Central memory CD4-positive, alpha-beta T cell (primary cell): ENCODE results near the gene PCDH15.

Experiments used
- DNase-seq: peaks from one replicate; pipeline ENCODE4 v3.0.0; 2022
- total RNA-seq, 3 experiments: gene quantifications; one replicate each; lab custom pipeline; 2026; lab: John Stamatoyannopoulos, UW

PCDH15 gene
- 0 reads per million in 3 experiments for total RNA-seq

- no peak for DNase-seq
These were observed at the start of gene PCDH15 for GRCh38 chr10:54800741-54801421. TSS of gene PCDH15 (minus strand) at chr10:54801231. CDS start at chr10:54664262, 136,969 bp downstream.

DNA sequence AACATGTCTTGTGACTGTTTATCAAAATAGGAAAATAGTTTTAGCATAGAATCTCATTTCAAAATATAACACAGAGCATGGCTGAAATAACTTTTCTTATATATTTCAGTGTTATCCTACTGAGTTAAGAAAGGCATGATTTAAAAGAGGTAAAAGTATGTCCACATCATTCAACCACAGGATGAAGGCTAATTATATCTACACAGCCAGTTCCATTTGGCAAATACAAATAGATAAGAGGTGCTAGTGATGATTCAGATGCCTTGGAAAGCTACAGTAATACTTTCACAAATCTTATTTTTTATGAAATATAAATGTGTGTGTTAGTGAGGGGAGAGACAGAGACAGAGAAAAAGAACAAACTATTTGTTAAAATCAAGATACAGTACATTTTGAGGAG lies 42.9 kb upstream of the PCDH15 start:
- no peak for DNase-seq

DNA sequence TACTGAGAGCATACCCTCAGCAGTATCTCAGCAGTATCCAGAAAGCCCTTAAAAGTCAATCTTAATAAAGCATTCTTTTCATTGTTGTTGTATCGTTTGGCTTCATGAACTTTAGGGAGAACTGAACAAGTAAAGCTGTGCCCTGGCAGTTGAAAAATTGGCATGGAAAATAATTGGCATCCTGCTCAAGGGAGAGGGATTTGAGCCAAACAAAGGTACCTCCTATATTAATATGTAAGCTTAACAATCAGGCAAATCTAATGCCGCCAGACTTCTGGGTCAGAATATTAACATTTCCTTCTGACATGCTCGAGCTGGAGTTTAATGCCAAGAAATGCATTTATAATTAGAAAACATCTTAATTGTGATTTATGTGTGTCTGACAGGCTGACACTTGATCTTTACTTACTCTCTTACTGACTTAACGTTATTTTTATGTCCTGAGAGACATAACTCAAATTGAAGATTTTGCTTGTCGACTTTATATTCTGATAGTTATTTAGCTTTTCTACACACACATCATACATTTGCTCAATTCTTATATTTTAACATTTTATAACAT lies 42.1 kb upstream of the PCDH15 start:
- no peak for DNase-seq

DNA sequence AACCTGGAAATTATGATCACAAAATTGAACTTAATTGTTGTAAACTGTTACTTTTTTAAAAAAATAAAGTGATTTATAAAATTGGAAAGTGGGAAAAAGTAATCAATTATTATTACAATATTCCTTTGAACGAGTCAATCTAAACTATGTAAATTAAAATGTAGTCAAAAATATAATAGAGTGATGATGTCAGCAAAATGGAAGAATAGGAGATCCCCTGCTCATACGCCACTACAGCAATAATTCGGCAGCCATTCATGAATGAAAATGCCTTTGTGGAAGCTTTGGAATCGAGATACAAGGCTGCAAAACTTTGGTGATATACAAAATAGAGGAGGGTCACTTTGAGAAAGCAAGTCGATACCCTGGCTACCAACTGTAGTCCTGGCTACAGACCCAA lies 36.4 kb upstream of the PCDH15 start:
- no peak for DNase-seq

- no peak for DNase-seq
These were observed 32.0 kb upstream of the PCDH15 start for GRCh38 chr10:54833029-54833428.

DNA sequence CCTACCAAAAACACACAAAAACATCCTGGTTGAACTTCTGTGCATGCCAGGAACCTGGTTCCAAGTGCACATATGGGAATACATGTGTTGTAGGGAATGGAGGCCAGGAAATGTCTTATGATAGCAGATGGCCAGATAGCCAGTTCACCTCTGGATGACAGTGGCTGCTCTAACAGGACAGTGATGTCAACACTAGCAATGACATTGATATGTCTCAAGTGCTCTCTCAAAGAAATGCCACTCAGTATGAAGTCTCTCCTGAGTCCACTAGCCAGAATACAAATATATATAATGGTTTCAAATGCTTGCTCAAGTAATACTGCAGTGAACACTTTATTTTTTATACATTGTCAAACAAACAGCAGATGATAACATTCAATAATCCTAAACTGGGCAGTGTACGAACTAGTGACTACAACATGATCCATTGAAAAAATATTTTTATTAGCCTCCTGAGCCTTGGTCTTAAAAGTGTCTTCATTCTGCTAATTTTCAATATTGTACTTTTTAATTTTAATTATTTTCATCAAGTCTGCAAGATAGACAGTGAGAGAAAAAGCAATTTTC lies 26.0 kb upstream of the PCDH15 start:
- DNase-seq = no peak

DNA sequence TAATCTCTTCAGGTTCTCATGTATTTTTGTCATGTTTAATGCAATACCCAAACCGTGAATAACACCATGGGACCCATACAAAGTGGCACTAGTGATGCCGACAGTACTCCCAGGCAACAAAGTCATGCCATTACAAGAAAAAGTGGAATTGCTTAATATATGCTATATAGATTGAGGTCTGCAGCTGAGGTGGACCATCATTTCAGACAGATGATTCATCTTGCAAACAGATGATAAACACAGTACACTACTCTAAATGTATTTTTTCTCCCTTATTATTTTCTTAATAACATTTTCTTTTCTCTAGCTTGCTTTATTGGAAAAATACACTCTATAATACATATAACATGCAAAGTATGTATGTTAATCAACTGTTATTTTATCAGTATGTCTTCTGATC lies 14.6 kb upstream of the PCDH15 start:
- no peak for DNase-seq

DNA sequence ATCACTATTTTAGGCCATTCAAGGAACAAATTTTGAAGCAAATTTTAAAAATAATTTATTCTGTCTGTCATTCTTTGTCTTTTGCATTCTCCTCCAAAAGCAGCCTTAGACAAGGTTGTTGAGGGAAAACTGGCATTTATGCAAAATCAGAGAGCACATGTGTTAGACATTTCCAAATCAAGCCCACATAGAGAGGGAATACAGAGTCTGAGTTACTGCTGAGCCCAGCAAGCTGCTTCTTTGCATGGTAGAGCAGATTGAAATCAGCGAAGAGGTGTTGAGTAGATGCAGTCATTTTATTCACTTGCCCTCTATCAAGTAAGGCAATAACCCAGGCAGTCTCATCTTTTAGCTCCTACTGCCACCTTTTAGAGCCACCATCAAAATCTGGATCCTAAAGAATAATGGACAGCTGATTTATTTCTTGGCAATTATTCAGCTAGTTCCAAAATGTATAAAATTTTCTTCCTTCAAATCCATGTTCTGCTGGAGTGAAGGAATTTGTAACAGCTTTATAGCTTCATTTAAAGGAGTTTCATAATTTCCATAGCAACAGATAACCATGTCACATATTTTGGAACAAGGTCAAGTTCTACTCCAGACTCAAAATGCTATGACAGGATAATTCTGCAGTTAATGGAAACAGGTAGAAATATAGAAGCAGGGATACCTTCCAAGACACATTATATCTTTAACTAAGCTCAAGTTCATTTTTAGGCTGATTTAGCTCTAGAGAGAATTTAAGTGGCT lies 7.3 kb upstream of the PCDH15 start:
- DNase-seq = no peak

GRCh38 chr10:54799506-54799905 lies 1.5 kb downstream of the PCDH15 start:
- DNase-seq = no peak

DNA sequence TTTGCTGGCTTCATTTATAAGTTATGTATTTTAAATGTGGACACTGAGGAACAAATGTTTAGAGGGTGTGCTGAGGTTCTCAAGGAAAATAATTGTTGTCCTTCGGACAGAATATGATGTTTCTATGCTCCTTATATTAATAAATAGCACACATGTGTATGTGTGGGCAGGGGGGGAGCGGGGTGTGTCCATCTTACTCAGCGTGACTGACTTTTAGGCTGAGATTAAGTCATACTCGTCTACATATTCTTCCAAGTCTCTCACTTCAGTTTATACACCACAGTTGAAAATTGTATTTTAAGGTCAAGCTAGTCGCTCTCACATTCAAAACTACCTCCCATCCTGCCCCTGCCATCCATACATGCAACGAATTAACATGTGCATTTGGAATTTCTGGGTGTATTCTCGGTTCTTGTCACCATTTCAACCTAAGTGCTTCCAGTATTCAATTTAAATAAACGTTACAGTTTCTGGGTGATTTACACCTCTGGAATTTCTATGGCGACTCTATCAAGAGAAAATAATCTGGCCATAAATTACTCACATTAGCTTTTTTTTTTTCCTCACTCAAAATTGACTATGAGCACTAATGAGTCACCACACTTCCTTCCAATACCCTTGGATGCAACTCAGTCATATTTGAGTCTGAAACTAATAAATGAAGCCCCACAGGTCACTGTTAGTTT lies 3.3 kb downstream of the PCDH15 start:
- no peak for DNase-seq

DNA sequence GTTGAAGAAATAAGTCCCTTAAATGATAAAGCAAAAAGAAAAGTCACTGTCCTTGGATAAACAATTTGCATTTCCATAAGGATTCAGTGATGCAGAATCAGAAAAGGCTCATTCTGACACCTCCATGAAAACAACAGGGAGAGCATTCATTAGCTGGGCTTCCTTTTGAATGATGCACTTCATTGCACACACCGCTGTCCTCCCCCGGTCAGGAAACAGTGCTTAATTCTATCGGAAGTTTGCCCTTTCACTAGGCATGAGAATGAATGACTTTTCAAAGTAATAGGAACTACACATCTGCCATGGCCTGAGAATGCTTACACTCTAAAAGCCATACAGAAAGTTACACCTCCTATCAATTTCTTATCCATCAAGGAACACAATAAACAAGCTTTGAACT lies 4.2 kb downstream of the PCDH15 start:
- DNase-seq = no peak

GRCh38 chr10:54776622-54777021 lies 24.4 kb downstream of the PCDH15 start:
- DNase-seq = no peak

DNA sequence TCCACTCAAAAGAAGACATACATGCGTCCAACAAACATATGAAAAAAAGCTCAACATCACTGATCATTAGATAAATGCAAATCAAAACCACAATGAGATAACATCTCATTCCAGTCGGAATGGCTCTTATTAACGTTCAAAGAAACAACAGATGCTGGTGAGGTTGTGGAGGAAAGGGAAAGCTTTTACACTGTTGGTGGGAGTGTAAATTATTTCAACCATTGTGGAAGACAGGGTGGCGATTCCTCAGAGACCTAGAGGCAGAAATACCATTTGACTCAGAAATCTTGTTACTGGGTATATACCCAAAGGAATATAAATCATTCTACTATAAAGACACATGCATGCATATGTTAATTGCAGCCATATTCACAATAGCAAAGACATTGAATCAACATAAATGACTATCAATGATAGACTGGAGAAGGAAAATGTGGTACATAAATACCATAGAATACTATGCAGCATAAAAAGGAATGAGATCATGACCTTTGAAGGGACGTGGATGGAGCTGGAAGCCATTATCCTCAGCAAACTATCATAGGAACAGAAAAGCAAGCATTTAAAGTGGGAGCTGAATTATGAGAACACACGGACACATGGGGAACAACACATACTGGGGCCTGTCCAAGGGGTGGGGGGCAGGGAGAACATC lies 28.4 kb downstream of the PCDH15 start:
- DNase-seq = no peak

- DNase-seq = no peak
These were observed 32.0 kb downstream of the PCDH15 start for GRCh38 chr10:54769051-54769450.

- DNase-seq = no peak
These were observed 42.2 kb downstream of the PCDH15 start for GRCh38 chr10:54758791-54759190.

DNA sequence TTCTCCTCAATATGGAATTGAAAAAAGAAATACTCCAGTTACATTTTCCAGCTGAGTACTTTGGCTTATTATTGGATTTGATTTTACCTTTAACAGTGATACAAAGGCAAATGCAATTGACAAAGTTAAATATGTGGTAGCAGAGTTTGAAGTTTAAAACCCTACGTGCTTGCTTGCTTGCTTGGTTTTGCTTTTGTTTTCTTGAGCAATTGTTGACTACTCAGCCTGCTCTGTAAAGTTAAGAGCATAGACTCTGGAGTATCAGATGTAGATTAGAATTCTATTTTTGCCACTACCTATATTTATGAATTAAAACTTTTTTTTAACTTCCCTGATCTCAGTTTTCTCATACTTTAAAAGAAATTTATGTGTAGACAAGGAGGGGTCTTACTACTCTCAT lies 51.4 kb downstream of the PCDH15 start:
- no peak for DNase-seq

- DNase-seq = no peak
These were observed 55.6 kb downstream of the PCDH15 start for GRCh38 chr10:54745436-54745835.

DNA sequence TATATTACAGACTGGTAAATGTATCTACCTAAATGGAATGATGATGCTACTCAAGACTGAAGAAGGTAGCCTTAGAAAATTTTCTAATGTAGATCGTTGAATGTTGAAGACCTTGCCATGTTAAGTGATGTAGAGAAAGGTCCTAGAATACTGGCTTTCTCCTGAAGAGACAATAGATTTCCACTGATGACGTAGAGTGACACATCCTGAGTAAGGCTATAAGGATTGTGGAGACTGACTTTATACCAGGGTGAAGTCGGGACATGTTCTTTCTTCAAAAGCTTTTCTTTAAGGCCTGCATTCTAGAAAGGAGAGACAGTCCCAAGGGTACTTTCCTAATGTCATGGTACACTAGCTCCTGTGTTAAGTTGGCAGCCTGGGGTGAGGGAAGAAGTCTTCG lies 58.6 kb downstream of the PCDH15 start:
- no peak for DNase-seq

DNA sequence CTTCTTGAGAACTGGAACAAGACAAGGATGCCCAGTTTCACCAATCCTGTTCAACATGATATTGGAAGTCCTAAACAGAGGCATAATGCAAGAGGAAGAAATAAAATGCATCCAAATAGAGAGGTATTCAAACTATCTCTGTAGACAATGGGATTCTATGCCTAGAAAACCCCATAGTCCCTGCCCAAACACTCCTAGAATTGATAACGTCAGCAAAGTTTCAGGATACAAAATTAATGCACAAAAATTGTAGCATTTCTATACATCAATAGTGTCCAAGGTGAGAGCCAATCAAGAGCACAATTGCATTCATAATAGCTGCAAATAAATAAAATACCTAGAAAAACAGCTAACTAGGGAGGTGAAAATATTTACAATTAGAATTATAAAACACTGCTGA lies 72.5 kb downstream of the PCDH15 start:
- DNase-seq = no peak

DNA sequence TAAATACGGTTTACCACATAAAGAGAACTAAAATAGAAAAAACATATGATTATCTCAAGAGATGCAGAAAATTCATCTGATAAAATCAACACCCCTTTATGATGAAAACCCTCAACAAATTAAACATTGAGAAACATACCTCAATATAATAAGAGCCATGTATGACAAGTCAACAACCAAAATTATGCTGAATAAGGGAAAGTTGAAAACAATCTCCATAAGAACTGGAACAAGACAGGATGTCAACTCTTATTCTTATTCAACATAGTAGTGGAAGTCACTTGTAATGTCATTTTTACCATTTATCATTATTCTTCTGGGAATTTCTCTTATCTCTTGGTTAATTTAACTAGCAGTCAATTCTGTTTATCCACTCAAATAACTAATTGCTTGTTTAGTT lies 79.0 kb downstream of the PCDH15 start:
- DNase-seq = no peak

- no peak for DNase-seq
These were observed 90.1 kb downstream of the PCDH15 start for GRCh38 chr10:54710918-54711317.

- no peak for DNase-seq
These were observed 92.4 kb downstream of the PCDH15 start for GRCh38 chr10:54708591-54708990.

DNA sequence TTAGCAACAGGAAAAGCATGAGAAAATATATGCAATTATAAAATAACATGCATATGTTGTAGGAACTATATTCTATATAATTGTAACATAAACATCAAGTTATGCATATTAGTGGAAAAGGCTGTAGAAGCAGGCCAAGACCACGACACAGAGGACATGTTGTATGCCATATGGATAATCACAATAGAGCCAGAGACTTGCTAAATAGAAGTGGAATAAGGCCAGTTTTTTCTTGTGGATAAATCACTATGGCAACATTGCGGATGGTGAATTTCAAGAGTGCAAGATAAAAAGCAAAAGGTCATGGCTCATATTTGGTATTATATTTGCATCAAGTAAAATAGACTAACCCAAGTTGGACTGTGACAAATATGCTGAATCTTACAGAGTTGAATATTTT lies 93.0 kb downstream of the PCDH15 start:
- no peak for DNase-seq
